ENCODE results near the gene NAV2. TPM values are rescaled to one million over a fixed set of nuclear protein-coding genes. Genes with fewer than 3 reads are reported as not detected.

Gene NAV2
- total and polyA plus RNA-seq, 2 experiments from 2014 or later = 26.0 to 45.0 TPM

GRCh38 chr11:20132667-20133039 lies 420.0 kb downstream of the NAV2 start:
- Mint-ChIP-seq H3K4me3 (peak overlapping the region; percentile 71; the same call in 2 of the 3 replicates), H3K4me1 (peaks cover 7% of the 10 kb centered on the region; the same call in 2 of the 3 replicates), H3K27ac (no peak overlapping the region), H3K36me3 (ENCODE audit: low read depth) (no peaks in the 10 kb centered on the region), H3K27me3 (ENCODE audit: insufficient read depth, low read depth, poor library complexity) (peaks cover 20% of the 10 kb centered on the region), H3K9me3 (no peaks in the 10 kb centered on the region; the same call in 2 of the 3 replicates)
- Histone ChIP-seq H4K20me1 (replicated peaks; ENCODE audit: insufficient read depth) (no peaks in the 10 kb centered on the region), H3K4me3 (peak overlapping the region; percentile 80), H2AFZ (no peak overlapping the region), H3K27ac (ENCODE audit: low read depth) (no peak overlapping the region), H3F3A (replicated peaks; ENCODE audit: low read depth) (no peaks in the 10 kb centered on the region), H3K4me2 (peak overlapping the region; percentile 98; the same call in 1 of the 2 replicates), H3K4me1 (ENCODE audit: insufficient read depth) (peaks cover 3% of the 10 kb centered on the region; the same call in 1 of the 2 replicates), H3K79me2 (replicated peaks; ENCODE audit: insufficient read depth) (no peaks in the 10 kb centered on the region), H3K9me2 (ENCODE audit: insufficient read depth) (no peaks in the 10 kb centered on the region), H3K36me3 (ENCODE audit: insufficient read depth) (no peaks in the 10 kb centered on the region), H3K27me3 (ENCODE audit: insufficient read depth) (peaks cover 48% of the 10 kb centered on the region)
- no peak for ATAC-seq
- no peak for TF ChIP-seq STAT1 (IDR thresholded peaks at IDR 0.05; ENCODE audit: unreplicated experiment)
- no peak for TF ChIP-seq CTCF (conservative IDR thresholded peaks at IDR 0.05; ENCODE audit: low read depth in 2 of 2)
- no peak for TF ChIP-seq ZNF114 (CRISPR knock-in tag; IDR thresholded peaks at IDR 0.05)
- TF ChIP-seq REST (IDR thresholded peaks at IDR 0.05; ENCODE audit: unreplicated experiment) = no peak
- no peak for TF ChIP-seq NANOG (IDR thresholded peaks at IDR 0.05; ENCODE audit: borderline replicate concordance)
- no peak for TF ChIP-seq CREB1 (CRISPR knock-in tag; IDR thresholded peaks at IDR 0.05; ENCODE audit: low read depth)
- no peak for TF ChIP-seq EZH2 (IDR thresholded peaks at IDR 0.05; ENCODE audit: low read depth, unreplicated experiment)
- no peak for DNase-seq (ENCODE audit: low spot score)

- H3K27ac Mint-ChIP-seq = no peak overlapping the region
- Histone ChIP-seq H4K20me1 (replicated peaks; ENCODE audit: insufficient read depth) (no peaks in the 10 kb centered on the region), H3K4me2 (no peak overlapping the region), H3K27ac (ENCODE audit: low read depth) (no peak overlapping the region), H3K36me3 (ENCODE audit: insufficient read depth) (no peaks in the 10 kb centered on the region), H3K9me2 (ENCODE audit: insufficient read depth) (no peaks in the 10 kb centered on the region), H2AFZ (no peak overlapping the region), H3K4me3 (no peak overlapping the region), H3K79me2 (replicated peaks; ENCODE audit: insufficient read depth) (no peaks in the 10 kb centered on the region), H3F3A (replicated peaks; ENCODE audit: low read depth) (no peaks in the 10 kb centered on the region), H3K4me1 (ENCODE audit: insufficient read depth) (no peaks in the 10 kb centered on the region; the same call in 1 of the 2 replicates), H3K27me3 (ENCODE audit: insufficient read depth) (peaks cover 40% of the 10 kb centered on the region)
- peaks cover 17% of the 10 kb centered on the region for H3K27me3 Mint-ChIP-seq (ENCODE audit: insufficient read depth, low read depth, poor library complexity)
- DNase-seq (ENCODE audit: low spot score) = no peak
- H3K4me3 Mint-ChIP-seq = no peak overlapping the region
- ATAC-seq = no peak
- H3K9me3 Mint-ChIP-seq = no peaks in the 10 kb centered on the region; the same call in 2 of the 3 replicates
- H3K36me3 Mint-ChIP-seq (ENCODE audit: low read depth) = no peaks in the 10 kb centered on the region
- peaks cover 7% of the 10 kb centered on the region; the same call in 2 of the 3 replicates for H3K4me1 Mint-ChIP-seq
- TF ChIP-seq REST (IDR thresholded peaks at IDR 0.05; ENCODE audit: unreplicated experiment) (no peak), CTCF (conservative IDR thresholded peaks at IDR 0.05; ENCODE audit: low read depth in 2 of 2) (no peak), ZNF331 (CRISPR knock-in tag; IDR thresholded peaks at IDR 0.05; ENCODE audit: low read depth) (no peak), POLR2AphosphoS5 (IDR thresholded peaks at IDR 0.05; ENCODE audit: low read depth) (no peak)
- TF ChIP-seq, protein P1, sequence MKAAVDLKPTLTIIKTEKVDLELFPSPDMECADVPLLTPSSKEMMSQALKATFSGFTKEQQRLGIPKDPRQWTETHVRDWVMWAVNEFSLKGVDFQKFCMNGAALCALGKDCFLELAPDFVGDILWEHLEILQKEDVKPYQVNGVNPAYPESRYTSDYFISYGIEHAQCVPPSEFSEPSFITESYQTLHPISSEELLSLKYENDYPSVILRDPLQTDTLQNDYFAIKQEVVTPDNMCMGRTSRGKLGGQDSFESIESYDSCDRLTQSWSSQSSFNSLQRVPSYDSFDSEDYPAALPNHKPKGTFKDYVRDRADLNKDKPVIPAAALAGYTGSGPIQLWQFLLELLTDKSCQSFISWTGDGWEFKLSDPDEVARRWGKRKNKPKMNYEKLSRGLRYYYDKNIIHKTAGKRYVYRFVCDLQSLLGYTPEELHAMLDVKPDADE (IDR thresholded peaks at IDR 0.05) = no peak
These were observed 422.5 kb downstream of the NAV2 start for GRCh38 chr11:20134991-20135736.

All from GM23338 (cell line).